Adrenal gland (tissue), 5 donors: ENCODE results near the gene SNX11.

Experiments used
- POLR2A ChIP-seq, 2 donors: fragments of 450-650 bp; IDR thresholded peaks; one replicate each; pipeline ENCODE4 v1.6.1; 2017; ENCODE audit warnings: antibody characterized with exemption in 2 of 2, mild to moderate bottlenecking in 2 of 2, moderate library complexity in 1 of 2
- TF ChIP-seq, protein P1 (sequence below), 6 experiments: fragments of 450-650 bp in 4 of 6; fragments of 200-600 bp in 2 of 6; sonication (generic) in 1 of 6; IDR thresholded peaks; 1 replicate in 5 of 6; 2 replicates in 1 of 6; pipeline versions ENCODE4 v1.5.1 to v1.8.0; 2016 to 2021; ENCODE audit warnings: antibody characterized with exemption in 6 of 6, mild to moderate bottlenecking in 2 of 6, moderate library complexity in 1 of 6
- donor health status: DM: no; HTN: no; CAD: no.

DNA sequence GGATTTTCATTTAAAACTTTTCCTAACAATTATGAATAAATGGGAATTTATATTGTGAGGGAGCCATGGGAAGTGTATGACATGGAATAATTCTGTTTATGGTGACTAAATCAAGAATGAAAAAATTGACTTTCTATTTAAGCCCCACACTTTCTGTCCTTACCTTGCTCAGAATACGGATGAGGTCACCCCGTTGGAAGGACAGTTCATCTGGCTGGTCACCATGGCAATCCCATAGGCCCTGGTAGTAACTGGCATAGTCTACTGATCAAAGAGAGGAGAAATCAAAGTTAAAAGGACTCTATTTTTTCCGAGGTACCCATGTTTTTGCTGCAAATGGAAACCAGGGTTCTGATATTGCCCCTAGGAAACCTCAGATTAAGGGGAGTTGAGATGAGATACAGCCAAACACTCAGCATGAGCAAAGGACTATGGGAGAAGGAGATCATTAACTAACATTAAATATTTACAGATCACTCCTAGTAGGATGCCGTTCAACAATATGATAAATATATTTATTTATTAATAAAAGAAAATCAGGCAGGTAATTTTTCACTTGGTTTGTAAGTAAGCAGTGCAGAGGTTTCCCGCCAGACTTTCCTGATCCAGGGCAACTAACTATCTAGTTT is 54.9 kb downstream of the SNX11 start:
- TF ChIP-seq, protein P1, sequence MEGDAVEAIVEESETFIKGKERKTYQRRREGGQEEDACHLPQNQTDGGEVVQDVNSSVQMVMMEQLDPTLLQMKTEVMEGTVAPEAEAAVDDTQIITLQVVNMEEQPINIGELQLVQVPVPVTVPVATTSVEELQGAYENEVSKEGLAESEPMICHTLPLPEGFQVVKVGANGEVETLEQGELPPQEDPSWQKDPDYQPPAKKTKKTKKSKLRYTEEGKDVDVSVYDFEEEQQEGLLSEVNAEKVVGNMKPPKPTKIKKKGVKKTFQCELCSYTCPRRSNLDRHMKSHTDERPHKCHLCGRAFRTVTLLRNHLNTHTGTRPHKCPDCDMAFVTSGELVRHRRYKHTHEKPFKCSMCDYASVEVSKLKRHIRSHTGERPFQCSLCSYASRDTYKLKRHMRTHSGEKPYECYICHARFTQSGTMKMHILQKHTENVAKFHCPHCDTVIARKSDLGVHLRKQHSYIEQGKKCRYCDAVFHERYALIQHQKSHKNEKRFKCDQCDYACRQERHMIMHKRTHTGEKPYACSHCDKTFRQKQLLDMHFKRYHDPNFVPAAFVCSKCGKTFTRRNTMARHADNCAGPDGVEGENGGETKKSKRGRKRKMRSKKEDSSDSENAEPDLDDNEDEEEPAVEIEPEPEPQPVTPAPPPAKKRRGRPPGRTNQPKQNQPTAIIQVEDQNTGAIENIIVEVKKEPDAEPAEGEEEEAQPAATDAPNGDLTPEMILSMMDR (IDR thresholded peaks at IDR 0.05), result no peak
- TF ChIP-seq POLR2A (IDR thresholded peaks at IDR 0.05), result no peak
